ENCODE data around the gene CHD3. TPM values are rescaled to one million over a fixed set of nuclear protein-coding genes. Genes with fewer than 3 reads are reported as not detected.

Gene CHD3
- 23.9 TPM for polyA plus RNA-seq (2013, experiment 1 of 2)
- 24.9 TPM for polyA plus RNA-seq (2013, experiment 2 of 2)

DNA sequence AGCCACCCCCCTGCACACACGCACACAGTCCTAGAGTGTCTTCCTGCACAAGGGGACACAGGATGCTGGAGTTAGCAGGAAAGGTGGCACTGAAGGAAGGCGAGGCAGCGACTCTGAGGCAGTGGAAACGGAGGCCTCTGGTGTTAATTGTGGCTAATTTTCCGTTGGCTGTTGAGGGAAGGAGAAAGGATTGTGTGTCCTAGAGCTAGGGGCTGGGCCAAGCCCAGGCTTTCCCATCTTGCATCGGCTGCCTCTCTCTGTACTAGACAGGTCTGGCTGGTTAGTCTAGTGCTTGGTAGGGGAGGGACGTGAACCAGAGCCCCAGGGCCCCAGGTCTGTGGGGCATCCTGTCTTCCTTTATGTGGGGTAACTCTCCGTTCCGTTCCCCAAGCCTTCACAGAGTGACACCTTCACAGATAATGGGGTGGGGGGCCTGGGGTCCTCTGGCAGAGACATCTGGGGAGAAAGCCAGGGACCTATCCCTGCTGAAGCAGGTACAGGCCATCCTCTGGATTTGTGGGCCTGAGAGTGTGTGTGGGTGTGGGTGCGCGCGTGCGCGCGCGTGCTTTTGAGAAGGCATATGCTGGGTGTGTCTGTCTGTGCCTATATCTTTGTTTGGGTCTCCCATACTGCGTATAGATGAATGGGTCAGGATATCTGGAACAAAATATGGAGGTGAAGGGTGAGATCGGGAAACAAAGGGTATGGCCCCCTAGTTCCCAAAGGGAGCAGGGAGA lies at the start of gene CHD3:
TSS of gene CHD3 (plus strand) at position 606 of the 737 bp plus-strand sequence. CDS start 212 bp downstream, outside the sequence.
- Histone ChIP-seq H3K9ac (ENCODE audit: low read depth, low read length) (peak within 1 kb of the TSS; percentile 49), H3K27ac (ENCODE audit: low read depth, low read length) (peak within 1 kb of the TSS; percentile 17; the same call in 1 of the 2 replicates), H3K27me3 (ENCODE audit: insufficient read depth, low read length) (peaks cover 18% of the 10 kb centered on the region), H3K36me3 (ENCODE audit: insufficient read depth, low read length) (peaks cover 9% of the 10 kb centered on the region), H3K4me3 (ENCODE audit: low read length) (peak within 1 kb of the TSS; percentile 56), H3K9me3 (ENCODE audit: insufficient read depth, low read depth, low read length) (no peaks in the 10 kb centered on the region), H3K4me1 (ENCODE audit: insufficient read depth, low read length) (peaks cover 33% of the 10 kb centered on the region)
- whole genome bisulfite sequencing, result 75% methylated on average over 18 of the region's 18 CpGs

- Histone ChIP-seq H3K9ac (ENCODE audit: low read depth, low read length) (no peak overlapping the region), H3K9me3 (ENCODE audit: insufficient read depth, low read depth, low read length) (no peaks in the 10 kb centered on the region), H3K4me1 (ENCODE audit: insufficient read depth, low read length) (peaks cover 24% of the 10 kb centered on the region), H3K27ac (ENCODE audit: low read depth, low read length) (no peak overlapping the region), H3K36me3 (ENCODE audit: insufficient read depth, low read length) (no peaks in the 10 kb centered on the region), H3K27me3 (ENCODE audit: insufficient read depth, low read length) (peaks cover 29% of the 10 kb centered on the region), H3K4me3 (ENCODE audit: low read length) (no peak overlapping the region)
- 81% methylated on average over 6 of the region's 6 CpGs for WGBS
These were observed 49.3 kb upstream of the CHD3 start for GRCh38 chr17:7839190-7839875.

- Histone ChIP-seq H3K4me1 (ENCODE audit: insufficient read depth, low read length) (peaks cover 24% of the 10 kb centered on the region), H3K9ac (ENCODE audit: low read depth, low read length) (no peak overlapping the region), H3K27me3 (ENCODE audit: insufficient read depth, low read length) (peaks cover 29% of the 10 kb centered on the region), H3K4me3 (ENCODE audit: low read length) (no peak overlapping the region), H3K9me3 (ENCODE audit: insufficient read depth, low read depth, low read length) (no peaks in the 10 kb centered on the region), H3K36me3 (ENCODE audit: insufficient read depth, low read length) (no peaks in the 10 kb centered on the region), H3K27ac (ENCODE audit: low read depth, low read length) (no peak overlapping the region)
- 81% methylated on average over 2 of the region's 2 CpGs for WGBS
These were observed 48.7 kb upstream of the CHD3 start for GRCh38 chr17:7839876-7840261.

DNA sequence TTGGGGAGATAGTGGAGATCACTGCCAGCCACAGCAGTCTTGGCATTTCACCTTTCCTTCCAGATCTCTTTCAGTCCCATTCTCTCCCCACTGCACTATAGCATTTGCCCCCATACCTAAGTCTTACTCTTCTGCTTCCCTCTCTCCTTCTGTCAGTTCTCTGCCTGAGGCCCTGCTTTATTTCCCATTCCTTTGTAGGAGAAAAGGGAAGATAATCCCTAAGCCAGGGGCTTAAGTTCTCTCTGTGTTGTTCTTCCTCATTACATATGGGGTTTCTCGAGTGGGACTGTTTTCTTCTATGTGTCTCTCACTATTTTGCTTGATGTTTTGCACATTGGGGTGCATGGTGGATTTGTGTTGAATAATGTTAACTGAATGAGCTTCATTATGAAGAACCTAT lies 48.1 kb upstream of the CHD3 start:
- H3K36me3 ChIP-seq (ENCODE audit: insufficient read depth, low read length), result no peaks in the 10 kb centered on the region
- peaks cover 29% of the 10 kb centered on the region for H3K27me3 ChIP-seq (ENCODE audit: insufficient read depth, low read length)
- peaks cover 24% of the 10 kb centered on the region for H3K4me1 ChIP-seq (ENCODE audit: insufficient read depth, low read length)
- no peak overlapping the region for H3K27ac ChIP-seq (ENCODE audit: low read depth, low read length)
- WGBS, result 55% methylated on average over 1 of the region's 1 CpG
- no peak overlapping the region for H3K9ac ChIP-seq (ENCODE audit: low read depth, low read length)
- H3K4me3 ChIP-seq (ENCODE audit: low read length), result no peak overlapping the region
- H3K9me3 ChIP-seq (ENCODE audit: insufficient read depth, low read depth, low read length), result no peaks in the 10 kb centered on the region

GRCh38 chr17:7840875-7841274 lies 47.7 kb upstream of the CHD3 start:
- Histone ChIP-seq H3K36me3 (ENCODE audit: insufficient read depth, low read length) (no peaks in the 10 kb centered on the region), H3K27me3 (ENCODE audit: insufficient read depth, low read length) (peaks cover 29% of the 10 kb centered on the region), H3K9me3 (ENCODE audit: insufficient read depth, low read depth, low read length) (no peaks in the 10 kb centered on the region), H3K4me3 (ENCODE audit: low read length) (peak overlapping the region; percentile 80), H3K9ac (ENCODE audit: low read depth, low read length) (no peak overlapping the region), H3K4me1 (ENCODE audit: insufficient read depth, low read length) (peaks cover 24% of the 10 kb centered on the region), H3K27ac (ENCODE audit: low read depth, low read length) (no peak overlapping the region)
- 61% methylated on average over 1 of the region's 1 CpG for WGBS

- Histone ChIP-seq H3K4me3 (ENCODE audit: low read length) (peak overlapping the region; percentile 80), H3K9me3 (ENCODE audit: insufficient read depth, low read depth, low read length) (no peaks in the 10 kb centered on the region), H3K9ac (ENCODE audit: low read depth, low read length) (peak overlapping the region; percentile 81; the same call in 1 of the 2 replicates), H3K27me3 (ENCODE audit: insufficient read depth, low read length) (peaks cover 29% of the 10 kb centered on the region), H3K27ac (ENCODE audit: low read depth, low read length) (peak overlapping the region; percentile 86), H3K4me1 (ENCODE audit: insufficient read depth, low read length) (peaks cover 24% of the 10 kb centered on the region), H3K36me3 (ENCODE audit: insufficient read depth, low read length) (peaks cover 2% of the 10 kb centered on the region; the same call in 1 of the 2 replicates)
- WGBS, result 3% methylated on average over 34 of the region's 34 CpGs
These were observed 47.1 kb upstream of the CHD3 start for GRCh38 chr17:7841396-7841914.

DNA sequence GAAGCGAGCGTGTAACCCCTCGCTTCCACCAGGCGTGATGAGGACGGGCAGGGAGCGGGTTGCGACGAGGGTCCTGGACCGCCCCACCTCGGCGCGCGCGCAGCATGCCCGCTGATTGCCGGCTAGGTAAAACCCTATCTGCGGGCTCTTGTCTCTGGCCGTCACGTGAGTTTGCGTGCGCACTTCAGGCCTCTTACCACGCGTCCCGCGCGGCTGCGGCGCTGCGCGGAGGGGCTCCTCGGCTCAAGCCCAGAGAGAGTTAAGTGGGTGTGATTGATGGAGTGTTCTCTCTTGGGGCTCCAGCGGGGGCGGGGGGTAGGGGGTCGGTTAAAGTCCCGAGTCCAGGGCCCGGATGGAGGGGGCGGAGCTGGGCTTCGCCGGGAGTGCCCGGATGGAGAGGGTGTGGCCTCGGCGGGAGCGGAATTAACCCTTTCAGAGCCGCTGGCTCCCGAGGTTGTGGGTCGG lies 46.6 kb upstream of the CHD3 start:
- peaks cover 29% of the 10 kb centered on the region for H3K27me3 ChIP-seq (ENCODE audit: insufficient read depth, low read length)
- peak overlapping the region; percentile 86 for H3K27ac ChIP-seq (ENCODE audit: low read depth, low read length)
- no peaks in the 10 kb centered on the region for H3K9me3 ChIP-seq (ENCODE audit: insufficient read depth, low read depth, low read length)
- H3K36me3 ChIP-seq (ENCODE audit: insufficient read depth, low read length), result peaks cover 3% of the 10 kb centered on the region; the same call in 1 of the 2 replicates
- H3K9ac ChIP-seq (ENCODE audit: low read depth, low read length), result peak overlapping the region; percentile 81
- peaks cover 24% of the 10 kb centered on the region for H3K4me1 ChIP-seq (ENCODE audit: insufficient read depth, low read length)
- WGBS, result under 1% methylated on average over 46 of the region's 46 CpGs
- H3K4me3 ChIP-seq (ENCODE audit: low read length), result peak overlapping the region; percentile 80

GRCh38 chr17:7842380-7843256 lies 46.0 kb upstream of the CHD3 start:
- 0% methylated on average over 45 of the region's 47 CpGs for WGBS
- Histone ChIP-seq H3K9ac (ENCODE audit: low read depth, low read length) (peak overlapping the region; percentile 54; the same call in 1 of the 2 replicates), H3K4me1 (ENCODE audit: insufficient read depth, low read length) (peaks cover 18% of the 10 kb centered on the region), H3K9me3 (ENCODE audit: insufficient read depth, low read depth, low read length) (no peaks in the 10 kb centered on the region), H3K4me3 (ENCODE audit: low read length) (peak overlapping the region; percentile 80), H3K27me3 (ENCODE audit: insufficient read depth, low read length) (peaks cover 29% of the 10 kb centered on the region), H3K27ac (ENCODE audit: low read depth, low read length) (peak overlapping the region; percentile 77; the same call in 1 of the 2 replicates), H3K36me3 (ENCODE audit: insufficient read depth, low read length) (peaks cover 3% of the 10 kb centered on the region; the same call in 1 of the 2 replicates)

DNA sequence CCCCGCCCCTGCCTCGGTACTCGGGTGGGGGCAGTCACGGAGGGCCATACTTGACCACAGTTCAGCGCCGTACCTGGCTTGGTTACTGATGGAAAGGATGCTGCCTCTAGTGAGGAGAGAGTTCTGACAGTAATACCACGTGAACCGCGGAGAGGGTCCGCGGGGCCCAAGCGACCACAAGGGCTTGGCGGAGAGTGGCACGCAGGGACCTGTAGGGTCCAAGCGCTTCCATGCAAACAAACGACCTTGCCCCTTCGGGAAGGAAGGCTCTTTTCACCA lies 45.4 kb upstream of the CHD3 start:
- Histone ChIP-seq H3K27ac (ENCODE audit: low read depth, low read length) (peak overlapping the region; percentile 77; the same call in 1 of the 2 replicates), H3K36me3 (ENCODE audit: insufficient read depth, low read length) (peaks cover 3% of the 10 kb centered on the region; the same call in 1 of the 2 replicates), H3K4me3 (ENCODE audit: low read length) (peak overlapping the region; percentile 80), H3K4me1 (ENCODE audit: insufficient read depth, low read length) (peaks cover 15% of the 10 kb centered on the region), H3K9ac (ENCODE audit: low read depth, low read length) (peak overlapping the region; percentile 54), H3K9me3 (ENCODE audit: insufficient read depth, low read depth, low read length) (no peaks in the 10 kb centered on the region), H3K27me3 (ENCODE audit: insufficient read depth, low read length) (peaks cover 29% of the 10 kb centered on the region)
- WGBS, result under 1% methylated on average over 17 of the region's 17 CpGs

DNA sequence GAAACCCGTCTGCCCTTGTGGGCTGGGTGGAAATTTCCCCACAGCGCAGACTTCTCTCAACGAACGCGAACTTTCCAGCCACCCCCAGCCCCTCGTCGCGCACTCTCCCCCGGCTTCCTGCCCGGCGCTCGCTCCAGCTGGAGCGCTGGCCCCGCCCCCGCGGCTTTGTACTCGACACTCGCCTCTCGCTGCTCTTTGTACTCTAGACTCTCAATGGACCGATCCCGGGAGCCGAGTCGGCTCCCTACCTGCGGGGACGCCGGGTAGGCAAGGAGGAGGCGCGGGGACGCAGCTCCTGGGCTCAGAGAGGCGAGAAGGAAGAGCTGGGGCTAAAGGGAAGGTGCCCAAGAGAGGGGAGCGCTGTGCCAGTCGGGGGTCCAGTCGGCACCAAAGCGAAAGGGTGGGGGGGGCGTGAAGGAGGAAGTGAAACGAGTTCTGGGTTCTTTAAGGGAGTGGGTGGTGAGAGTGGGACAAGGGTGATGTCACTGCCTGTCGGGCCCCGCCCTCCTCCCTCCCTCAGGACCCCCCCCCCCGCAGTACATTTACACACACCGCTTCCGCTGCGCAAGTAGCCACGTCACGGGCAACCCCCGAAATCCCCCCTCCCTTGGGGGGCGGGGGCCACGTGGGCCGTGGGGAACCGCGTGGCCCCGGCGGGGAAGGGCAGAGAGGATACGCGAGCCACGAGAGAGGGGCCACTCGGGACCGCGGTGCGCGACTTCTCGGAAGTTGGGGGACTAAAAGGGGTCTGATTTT lies 44.9 kb upstream of the CHD3 start:
- under 1% methylated on average over 57 of the region's 61 CpGs for WGBS
- Histone ChIP-seq H3K4me1 (ENCODE audit: insufficient read depth, low read length) (peaks cover 13% of the 10 kb centered on the region), H3K27ac (ENCODE audit: low read depth, low read length) (peak overlapping the region; percentile 77), H3K4me3 (ENCODE audit: low read length) (peak overlapping the region; percentile 80), H3K9me3 (ENCODE audit: insufficient read depth, low read depth, low read length) (no peaks in the 10 kb centered on the region), H3K9ac (ENCODE audit: low read depth, low read length) (peak overlapping the region; percentile 63), H3K36me3 (ENCODE audit: insufficient read depth, low read length) (peaks cover 3% of the 10 kb centered on the region; the same call in 1 of the 2 replicates), H3K27me3 (ENCODE audit: insufficient read depth, low read length) (peaks cover 28% of the 10 kb centered on the region)
